HG02623 (cell line): Measurements from ENCODE around the gene PLEKHA8.
"Not testable (repeated sequence)": the region's sequence is repeated elsewhere in the genome, so short reads cannot be mapped to it uniquely, and the experiment has no call there.

Experiments used
- ATAC-seq: cut with Tn5 transposase; IDR thresholded peaks from one replicate; pipeline ENCODE4 v1.9.1; 2021; ENCODE audit warnings: moderate library complexity; ENCODE audit not compliant: unreplicated experiment

The PLEKHA8 gene

DNA sequence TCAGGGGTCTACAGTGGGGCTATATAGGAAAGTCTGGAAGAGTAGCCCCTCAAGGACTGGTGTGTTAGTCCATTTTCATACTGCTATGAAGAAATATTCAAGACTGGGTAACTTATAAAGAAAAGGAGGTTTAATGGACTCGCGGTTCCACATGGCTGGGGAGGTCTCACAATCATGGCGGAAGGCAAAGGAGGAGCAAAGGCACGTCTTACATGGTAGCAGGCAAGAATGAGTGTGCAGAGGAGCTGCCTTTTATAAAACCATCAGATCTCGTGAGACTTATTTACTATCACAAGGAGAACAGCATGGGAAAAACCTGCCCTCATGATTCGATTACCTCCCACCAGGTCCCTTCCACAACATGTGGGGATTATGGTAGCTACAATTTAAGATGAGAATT is 4.7 kb upstream of the PLEKHA8 start:
- ATAC-seq = no peak

DNA sequence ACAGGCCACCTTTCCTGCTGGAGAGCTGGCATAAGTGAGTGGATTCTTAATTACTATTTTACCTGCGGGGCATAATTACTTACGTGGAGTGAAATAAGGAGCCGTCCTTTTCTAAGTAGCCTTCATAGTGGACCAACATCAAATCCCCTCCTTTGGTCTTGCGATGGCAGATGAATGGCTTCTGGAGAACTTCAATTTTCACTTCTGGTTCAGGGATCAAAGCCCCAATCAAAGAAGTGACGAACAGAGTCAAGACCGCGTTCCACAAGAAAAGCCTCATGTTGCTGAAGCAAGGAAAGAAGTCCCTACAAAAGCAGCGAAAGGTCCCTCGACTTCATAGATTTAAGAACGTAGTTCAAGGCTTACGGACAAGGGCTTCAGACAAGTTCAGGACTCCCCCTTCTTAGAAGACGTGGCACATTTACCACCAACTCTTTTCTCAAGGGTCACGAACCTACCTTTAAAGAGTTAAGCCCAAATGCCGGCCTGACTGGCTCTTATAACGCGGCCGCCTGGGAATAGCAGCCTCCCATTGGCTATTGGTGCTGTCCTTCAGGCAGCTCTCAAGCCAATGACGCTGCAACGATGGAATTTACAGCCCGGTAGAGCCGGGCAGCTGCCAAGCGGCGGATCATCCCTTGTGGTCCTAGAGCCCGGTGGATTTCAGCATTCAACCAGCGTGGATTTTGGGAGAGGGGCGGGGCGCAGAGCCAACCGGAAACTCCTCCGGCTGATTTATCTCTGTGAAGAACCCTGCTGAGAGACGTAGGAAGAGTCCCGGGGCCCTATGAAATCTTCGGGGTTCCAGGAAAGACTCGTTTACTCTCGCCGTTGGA is 1.8 kb upstream of the PLEKHA8 start, which contains the start of gene FKBP14:
Gene FKBP14 (minus strand): TSS at position 474 of the 836 bp plus-strand sequence. CDS start 194 bp downstream, at position 280.
- ATAC-seq = peak; percentile 73

DNA sequence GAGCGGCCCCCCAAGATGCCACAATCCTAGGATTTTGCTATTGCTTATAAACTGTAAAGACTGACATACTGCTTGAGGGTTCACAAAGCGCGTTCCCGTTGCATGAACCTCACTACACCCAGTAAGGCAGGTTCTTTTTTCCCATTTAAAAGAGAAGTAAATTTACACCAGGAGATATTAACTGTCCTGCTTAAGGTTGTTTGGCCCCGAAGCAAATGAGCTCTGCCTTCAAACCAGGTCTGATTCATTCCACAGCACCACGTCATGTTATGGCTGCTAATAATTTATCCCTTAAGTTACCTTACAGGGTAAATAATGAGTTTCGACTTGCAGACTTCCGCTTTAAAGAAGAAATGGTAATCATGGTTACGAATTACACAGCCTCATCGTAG is 1.2 kb upstream of the PLEKHA8 start:
- ATAC-seq = no peak

DNA sequence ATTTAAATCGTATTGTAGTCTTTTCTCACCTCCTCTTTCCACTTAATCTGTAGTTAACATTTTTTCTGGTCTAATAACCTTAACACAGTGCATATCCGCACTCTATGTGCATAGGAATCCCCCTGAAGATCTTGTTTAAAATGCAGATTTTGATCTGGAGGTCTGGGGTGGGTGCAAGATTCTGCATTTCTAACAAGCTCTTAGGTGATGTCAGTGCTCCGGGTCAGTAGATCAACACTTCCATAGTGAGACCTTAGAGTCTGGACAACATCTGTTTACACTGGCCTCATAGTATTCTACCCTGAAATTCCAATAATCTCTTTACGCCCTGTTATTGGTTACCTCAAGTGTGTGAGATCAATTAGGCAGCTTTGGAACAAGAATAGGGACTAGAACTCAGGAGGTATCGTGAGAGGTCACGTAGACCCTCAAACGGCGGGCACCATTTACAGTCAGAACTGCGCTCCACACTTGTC is 434 bp upstream of the PLEKHA8 start:
- no peak for ATAC-seq

DNA sequence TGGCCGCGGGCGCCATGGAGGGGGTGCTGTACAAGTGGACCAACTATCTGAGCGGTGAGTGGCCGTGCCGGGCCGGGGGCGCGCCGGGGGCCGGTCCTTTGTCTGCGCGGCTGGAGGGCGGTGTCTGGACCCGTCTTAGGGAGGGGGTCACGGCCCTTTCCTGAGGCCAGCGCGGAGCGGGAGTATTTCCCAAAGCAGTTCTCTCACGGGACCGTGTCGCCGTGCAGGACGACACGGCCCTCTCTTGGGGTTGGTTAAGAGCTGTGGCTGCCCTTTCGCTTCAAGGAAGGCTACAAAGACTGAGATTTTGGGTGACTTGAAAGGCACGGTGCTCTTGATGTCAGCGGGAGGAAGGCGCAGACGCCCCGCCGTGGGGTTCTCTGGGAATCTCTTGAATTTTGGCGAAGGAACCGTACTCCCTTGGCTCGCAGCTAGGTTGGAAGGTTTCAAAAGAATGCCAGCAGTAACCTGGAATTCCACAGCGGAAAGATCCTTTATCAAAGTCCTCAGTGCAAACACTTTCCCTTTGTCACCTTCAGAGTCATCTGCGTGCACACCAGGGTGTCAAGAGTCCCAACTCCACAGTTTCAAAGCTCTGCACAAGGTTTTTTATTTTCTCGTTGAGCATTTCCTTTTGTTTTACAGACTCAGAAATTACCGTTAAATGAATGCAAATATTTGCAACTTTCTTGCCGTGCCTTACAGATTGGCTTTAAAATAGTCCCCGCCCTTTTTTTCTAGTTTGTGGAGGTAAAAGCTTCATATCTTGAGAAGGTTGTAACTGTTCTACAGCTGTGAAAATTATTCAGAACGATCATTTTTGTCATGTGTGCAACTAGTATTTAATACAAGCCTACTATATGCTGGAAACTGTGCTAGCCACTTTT is 780 bp downstream of the PLEKHA8 start:
- ATAC-seq = peak; percentile 13

DNA sequence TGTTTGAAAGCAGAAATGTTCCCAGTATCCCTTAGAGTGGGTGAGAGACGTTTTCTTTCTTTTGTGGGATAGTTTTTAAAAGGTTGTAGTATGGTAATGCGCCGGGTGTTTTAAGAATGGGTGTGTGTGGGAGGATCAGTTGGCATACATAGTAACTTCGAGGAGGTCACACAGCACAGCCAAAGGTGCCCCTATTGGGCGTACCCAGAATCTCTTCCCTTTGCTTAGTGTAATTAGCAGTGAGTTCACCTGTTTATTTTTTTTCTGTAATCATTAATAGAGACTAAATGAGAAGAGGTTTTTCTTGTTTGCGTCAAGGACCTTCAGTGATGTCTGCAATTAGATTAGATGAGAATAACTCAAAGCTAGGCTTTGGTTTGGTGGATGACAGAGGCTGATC is 1.5 kb downstream of the PLEKHA8 start:
- ATAC-seq = no peak

DNA sequence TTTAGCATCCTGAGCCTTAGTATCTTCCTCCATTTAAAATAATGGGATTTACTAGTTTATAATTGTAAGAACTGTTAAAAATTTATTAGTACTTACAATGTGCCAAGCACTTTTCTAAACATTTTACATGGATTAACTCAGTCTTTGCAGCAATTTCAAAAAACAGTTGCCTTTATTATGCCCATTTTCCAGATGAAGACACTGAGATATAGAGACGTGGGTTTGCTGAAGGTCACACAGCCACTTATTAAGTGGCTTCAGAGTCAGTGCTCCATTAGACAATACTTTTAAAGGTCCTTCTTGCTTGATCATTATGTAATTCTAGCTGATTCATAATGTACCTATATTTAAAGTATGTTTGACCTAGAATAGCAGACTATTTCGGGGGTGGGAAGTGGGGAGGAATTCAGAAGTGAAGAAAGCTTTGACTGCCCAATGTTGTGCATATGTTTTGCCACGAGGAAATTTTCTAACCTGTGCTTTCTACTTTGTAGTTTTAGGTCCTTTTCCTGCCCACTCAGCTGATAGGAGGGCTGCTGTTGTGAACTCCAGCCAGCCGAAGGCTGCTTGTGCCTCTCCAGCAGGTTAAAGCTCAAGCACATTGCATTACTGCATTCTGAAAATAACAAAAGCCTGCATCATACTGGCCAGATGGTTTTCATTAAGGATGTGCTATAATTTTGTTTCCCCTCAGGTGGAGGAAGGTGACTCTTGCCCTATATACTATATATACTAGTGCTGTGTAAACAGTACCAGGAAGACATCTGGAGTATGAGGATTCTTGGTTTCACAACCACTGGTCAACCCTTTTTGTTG is 4.3 kb downstream of the PLEKHA8 start:
- ATAC-seq = no peak

DNA sequence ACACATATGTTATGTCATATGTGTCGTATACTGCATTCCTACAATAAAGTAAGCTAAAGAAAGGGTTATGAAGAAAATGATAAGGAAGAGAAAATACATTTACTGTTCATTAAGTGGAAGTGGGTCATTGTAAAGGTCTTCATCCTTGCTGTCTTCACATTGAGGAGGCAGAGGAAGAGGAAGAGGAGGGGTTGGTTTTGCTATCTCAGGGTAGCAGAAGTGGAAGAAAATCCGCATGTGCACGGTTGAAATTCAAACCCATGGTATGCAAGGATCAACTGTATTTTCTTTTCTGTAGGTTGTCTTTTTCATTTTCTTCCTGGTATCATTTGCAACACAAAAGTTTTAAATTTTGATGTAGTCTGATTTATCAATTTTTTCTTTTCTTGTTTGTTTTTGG is 6.3 kb downstream of the PLEKHA8 start:
- ATAC-seq = no peak

DNA sequence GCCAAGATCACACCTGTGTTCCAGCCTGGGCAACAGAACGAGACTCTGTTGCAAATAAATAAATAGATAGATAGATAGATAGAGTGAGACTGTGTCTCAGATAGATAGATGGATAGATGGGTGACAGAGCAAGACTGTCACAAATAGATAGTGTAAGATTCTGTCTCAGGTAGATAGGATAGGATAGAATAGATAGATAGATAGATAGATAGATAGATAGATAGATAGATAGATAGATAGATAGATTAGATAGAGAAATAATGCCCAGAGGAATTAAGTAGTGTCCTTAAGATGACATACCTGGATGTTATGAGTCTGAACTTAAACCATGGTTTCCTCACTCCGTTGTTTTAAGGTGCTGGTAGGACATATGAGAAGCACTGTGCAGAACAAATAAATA is 8.0 kb downstream of the PLEKHA8 start:
- no peak for ATAC-seq

DNA sequence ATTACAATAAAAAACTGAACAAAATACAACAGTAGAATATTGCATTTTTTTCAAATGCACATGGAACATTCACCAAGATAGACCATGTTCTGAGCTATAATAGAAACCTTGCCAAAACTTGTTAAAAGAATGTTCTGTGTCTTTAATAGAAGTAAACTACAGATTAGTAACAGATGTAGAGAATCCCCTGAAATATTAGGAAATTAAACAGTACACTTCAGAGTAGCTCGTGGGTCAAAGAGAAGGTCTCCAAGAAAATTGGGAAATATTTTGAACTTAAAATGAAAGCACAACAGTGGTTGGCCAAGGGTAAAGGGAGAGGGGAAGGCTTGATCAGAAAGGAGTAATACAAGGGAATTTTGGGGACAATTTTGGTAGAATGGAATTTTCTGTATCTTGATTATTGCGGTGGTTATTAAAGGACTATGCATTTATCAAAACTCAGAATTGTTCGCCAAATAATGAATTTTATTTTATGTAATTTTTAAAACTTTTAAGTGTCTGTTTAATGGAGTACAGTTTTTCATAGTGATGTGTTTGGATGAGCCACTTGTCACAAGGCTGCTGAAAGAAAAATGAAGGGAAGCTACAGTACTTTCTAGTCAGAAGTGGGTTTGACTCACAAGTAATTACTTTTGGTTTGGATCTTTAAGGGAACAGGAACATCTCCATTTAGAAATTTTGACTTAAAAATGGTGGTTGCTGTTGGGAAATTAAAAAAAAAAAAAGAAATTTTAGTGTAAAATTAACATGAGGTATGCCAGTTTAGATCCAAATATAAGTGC is 10.2 kb downstream of the PLEKHA8 start:
- no peak for ATAC-seq

DNA sequence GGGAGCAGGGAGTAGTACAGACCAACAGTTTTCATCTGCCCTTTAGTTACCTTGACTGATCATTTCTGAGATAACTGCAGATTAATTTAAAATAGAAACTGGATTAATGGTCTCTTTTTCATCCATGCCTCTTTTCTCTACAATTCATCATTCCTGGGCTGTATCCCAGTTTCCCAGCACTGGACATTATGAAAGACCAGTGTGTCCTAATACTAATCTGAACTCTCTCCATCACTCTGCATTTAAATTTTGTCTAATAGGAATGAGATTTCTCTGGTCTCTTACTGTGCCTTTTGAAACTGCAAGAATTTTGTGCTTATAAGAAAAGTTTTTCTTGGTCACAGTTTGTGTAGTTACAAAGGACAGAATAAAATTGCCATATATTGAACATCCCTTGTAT is 12.7 kb downstream of the PLEKHA8 start:
- no peak for ATAC-seq

DNA sequence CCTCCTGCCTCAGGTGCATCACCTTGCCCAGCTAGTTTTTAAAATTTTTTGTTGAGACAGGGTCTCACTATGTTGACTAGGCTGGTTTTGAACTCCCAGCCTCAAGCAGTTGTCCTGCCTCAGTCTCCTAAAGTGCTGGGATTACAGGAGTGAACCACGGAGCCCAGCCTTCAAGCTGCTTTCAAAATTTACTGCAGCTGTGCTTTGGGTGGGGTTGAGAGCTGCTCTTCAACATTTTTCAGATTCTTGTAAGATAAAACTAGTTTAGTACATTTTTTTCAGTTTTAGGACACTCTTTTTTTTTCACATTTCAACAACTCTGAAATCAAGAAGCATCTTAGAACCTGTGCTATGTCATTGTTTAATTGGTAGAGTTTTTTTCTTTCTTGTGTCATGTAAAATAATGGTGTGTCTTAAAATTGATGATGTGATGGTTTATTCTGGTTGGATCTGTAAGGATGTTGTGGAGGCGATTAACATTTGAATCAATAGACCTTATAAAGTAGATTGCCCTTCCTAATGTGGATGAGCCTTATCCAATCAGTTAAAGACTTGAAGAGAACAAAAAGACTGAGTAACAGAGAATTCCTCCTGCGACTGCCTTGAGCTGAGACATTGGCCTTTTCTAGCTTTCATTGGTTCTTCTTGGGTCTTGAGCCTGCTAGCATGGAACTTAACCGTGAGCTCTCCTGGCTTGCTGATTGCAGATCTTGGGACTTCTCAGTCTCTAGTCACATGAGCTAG is 13.5 kb downstream of the PLEKHA8 start:
- ATAC-seq = no peak

DNA sequence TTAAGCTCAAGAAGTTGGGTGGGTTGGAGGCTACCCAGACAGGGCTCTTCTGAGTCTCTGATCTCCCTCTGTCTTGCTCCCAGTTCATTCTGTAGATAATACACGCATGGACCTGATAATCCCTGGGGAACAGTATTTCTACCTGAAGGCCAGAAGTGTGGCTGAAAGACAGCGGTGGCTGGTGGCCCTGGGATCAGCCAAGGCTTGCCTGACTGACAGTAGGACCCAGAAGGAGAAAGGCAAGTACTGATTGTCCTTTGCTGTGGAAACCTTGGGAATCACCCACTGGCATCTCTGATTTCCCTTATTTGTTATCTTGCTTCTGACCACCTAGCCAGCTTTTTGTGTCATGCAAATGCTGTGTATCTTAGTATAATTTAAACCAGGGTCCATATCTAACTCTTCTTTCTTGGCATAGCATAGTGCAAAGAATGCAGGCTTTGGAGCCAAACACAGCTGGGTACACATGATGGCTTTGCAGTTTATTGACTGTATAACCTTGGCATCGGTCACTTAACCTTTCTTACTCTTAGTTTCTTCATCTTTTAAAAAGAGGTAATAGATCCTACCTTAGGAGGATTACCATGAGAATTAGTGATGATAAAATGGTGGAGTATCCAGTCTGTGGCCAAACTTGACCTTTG is 18.0 kb downstream of the PLEKHA8 start:
- no peak for ATAC-seq

DNA sequence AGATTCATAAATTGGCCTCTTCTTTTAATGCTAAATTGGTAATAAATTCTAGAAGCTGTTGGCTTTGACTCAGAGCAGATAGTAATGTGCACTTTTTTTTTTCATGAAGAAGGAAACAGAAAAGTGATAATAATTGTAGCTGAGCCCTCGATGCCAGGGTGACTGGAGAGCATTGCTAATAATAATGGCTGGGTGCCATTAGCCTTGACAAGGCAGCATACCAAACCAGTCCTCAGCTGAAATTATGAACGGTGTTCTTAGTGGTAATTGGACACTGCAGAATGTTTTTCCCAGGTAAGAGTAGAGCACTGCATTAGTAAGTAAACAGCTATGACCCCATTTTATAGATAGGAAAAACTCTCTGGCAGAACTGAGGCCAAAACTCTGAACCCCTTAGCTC is 18.9 kb downstream of the PLEKHA8 start:
- no peak for ATAC-seq

DNA sequence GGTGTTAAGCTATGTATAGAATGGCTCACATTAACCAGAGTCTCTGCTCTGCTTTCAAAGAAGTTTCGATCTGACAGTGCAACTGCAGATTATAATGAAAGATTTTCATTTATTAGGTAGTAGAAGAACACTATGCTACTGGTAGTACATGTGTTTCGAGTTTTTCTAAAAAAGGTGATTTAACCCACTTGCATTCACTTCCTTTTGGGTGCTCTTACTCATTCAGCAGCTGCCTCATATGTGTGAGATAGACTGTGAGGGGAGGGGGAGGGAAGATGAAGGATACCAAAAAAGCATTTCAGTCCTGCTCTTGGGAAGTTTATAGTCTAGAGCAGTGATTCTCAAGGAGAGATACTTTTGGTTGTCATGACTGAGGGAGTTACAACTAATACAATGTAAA is 20.4 kb downstream of the PLEKHA8 start:
- no peak for ATAC-seq

DNA sequence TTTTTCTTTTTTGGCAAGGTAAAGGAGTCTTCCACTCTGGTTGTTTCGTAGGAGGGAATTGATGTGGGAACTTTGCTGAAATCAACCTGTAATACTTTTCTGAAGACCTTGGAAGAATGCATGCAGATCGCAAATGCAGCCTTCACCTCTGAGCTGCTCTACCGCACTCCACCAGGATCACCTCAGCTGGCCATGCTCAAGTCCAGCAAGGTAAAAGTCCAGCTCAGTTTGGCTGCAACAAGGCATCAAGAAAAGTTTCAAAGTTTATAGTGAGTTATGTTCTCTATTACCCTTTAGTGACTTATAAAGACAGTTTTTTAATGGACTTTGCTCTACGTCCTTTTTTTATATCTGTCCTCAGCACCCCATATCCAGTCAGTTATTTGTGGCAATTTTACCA is 21.0 kb downstream of the PLEKHA8 start:
- no peak for ATAC-seq

DNA sequence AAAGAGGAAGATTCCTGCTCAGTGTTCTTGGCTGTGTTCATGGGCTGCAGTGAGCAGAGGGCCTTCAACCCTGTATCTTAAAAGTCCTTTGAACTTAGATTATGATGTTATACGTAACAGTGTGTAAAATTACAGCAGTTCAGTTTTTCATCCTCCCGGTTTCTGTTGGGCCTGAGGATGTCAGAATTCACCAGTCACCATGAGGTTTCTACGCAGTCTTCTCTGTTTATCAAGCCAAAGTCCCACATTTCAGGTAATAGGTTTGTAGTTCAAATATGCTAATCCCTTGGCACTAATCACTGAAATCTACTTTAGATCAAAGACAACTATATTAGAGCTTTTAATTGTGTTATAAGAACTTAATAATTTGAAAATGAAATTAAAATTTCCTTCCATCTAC is 24.9 kb downstream of the PLEKHA8 start:
- no peak for ATAC-seq

DNA sequence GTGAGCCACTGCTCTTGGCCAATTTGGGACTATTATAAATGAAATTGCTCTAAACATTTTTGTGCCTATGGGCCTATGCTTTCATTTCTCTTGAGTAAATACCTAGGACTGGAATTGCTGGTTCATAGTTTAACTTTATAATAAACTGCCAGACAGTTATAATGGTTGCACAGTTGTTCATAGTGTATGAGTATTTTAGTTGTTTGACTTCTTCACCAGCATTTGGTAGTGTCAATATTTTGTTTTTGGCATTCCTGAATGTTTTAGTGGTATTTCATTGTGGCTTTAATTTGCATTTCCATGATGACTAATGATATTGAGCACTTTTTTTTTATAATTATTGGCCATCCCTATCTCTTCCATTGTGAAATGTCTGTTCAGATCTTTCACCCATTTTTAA is 29.5 kb downstream of the PLEKHA8 start:
- ATAC-seq = no peak

DNA sequence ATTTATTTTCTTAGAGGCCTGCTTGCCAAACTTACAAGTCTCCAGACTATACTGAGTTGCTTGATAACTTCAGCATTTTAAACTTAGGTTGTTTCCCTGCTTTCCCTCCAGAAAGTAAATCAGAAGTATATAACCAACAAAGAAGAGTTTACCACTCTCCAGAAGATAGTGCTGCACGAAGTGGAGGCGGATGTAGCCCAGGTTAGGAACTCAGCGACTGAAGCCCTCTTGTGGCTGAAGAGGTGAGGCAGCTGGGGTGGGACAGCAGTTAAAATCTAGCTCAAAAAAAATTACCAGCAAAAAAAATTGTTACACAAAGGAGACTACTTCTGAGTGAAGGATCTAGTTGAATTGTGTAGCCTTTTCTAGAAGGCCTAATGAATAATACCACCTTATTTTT is 33.6 kb downstream of the PLEKHA8 start:
- ATAC-seq = not testable (repeated sequence)
